HG03354 (cell line): Measurements from ENCODE around the gene AKR1C2.
"Not testable (repeated sequence)": the region's sequence is repeated elsewhere in the genome, so short reads cannot be mapped to it uniquely, and the experiment has no call there.

Experiments used
- ATAC-seq: cut with Tn5 transposase; IDR thresholded peaks from one replicate; pipeline ENCODE4 v1.9.1; 2021; ENCODE audit warnings: mild to moderate bottlenecking; ENCODE audit not compliant: unreplicated experiment, poor library complexity, severe bottlenecking

AKR1C2 gene

DNA sequence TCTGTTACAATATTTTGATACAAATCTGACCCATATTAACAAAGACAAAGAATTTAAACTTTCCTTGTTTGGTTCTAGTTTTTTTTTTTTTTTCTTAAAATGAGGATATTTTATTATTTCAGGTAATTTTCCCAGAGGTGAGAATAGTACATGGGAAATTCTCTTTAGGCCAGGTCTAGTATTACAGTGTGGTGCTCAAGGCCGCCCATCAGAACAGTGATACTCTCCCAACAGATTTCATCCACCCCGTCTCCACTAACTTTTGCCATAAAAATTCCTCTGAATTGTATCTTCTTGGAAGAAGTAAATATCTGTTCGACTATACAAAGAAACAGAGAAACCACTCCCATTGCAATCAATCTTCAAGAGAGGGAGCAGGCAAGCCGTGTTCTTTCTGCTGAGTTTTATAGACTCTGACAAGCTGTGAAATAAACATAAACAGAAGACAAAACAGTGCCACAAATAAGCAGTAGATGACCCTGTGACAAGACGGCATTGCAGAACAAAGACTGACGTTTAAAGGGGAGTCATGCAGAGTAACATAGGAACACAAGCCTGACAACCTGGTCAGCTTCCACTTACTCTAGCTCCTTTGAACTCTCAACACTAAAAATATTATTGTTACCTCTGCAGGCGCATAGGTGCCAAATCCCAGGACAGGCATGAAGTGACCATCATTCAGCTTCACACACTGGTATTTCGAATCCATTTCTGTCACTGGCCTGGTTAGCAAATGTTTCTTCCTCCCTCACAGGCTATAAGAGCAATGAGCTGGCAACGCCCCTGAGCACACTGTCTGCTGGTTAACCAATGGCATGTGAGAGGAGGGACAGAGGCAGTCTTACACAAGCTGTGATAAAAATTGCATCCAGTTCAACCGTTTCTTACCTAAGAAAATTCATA lies at the start of gene AKR1C2:
TSS of gene AKR1C2 (minus strand) at position 731 of the 903 bp plus-strand sequence. CDS start at position 709, 22 bp downstream.
- not testable (repeated sequence) for ATAC-seq

DNA sequence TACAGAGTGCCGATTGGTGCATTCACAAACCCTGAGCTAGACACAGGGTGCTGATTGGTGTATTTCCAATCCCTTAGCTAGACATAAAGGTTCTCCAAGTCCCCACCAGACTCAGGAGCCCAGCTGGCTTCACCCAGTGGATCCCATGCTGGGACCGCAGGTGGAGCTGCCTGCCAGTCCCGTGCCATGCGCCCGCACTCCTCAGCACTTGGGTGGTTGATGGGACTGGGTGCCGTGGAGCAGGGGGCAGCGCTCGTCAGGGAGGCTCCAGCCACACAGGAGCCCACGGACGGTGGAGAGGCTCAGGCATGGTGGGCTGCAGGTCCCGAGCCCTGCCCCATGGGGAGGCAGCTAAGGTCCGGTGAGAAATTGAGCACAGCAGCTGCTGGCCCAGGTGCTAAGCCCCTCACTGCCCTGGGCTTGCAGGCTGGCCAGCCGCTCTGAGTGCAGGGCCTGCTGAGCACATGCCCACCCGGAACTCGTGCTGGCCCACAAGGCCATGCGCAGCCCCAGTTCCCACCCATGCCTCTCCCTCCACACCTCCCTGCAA lies 49.4 kb upstream of the AKR1C2 start:
- not testable (repeated sequence) for ATAC-seq

DNA sequence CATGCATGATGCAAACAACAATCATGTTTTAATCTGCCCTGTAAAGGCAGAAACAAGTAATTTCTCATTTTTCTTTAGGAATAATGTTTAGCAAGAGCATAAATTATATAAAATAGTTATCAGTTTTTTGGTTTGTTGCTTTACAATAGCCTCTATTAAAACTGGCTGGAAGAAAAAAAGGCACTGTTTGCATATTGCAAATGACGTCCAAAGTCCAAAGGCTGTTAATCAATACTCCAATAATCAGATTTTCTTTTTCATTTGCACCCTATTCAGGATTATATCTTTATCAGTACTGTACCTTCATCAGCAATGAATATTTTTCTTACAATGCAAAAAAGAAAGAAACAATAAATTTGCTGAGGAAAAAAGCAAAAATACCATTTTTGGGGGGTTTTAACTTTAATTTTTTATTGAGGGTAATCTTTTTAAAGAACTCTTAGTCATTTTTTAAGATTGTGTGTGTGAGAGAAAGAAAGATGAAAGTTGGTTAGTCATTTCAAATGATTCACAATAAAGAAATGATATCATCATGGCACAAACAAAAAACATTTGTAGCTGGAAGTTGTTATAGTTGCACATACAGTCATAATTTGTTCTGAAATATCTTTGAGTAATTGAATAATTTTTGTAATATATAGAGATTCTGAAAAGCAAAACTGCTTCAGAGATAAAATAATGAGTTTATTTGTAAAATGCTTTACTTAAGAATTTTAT lies 44.4 kb upstream of the AKR1C2 start:
- ATAC-seq = no peak

DNA sequence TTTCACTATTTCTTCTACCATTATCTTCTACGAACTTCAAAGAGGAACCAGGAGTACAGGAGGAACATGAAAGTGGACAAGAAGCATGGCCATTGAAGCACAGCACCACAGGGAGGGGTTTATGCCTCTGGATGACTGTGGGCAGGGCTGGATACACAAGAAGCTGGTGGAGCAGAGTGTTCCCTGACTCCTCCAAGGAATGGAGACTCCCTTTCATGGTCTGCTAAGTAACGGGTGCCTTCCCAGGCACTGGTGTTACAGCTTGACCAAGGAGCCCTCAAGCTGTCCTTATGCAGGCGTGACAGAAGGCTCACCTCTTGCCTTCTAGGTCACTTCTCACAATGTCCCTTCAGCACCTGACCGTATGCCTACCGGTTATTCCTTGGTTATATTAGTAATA lies 43.4 kb upstream of the AKR1C2 start:
- ATAC-seq = not testable (repeated sequence)

DNA sequence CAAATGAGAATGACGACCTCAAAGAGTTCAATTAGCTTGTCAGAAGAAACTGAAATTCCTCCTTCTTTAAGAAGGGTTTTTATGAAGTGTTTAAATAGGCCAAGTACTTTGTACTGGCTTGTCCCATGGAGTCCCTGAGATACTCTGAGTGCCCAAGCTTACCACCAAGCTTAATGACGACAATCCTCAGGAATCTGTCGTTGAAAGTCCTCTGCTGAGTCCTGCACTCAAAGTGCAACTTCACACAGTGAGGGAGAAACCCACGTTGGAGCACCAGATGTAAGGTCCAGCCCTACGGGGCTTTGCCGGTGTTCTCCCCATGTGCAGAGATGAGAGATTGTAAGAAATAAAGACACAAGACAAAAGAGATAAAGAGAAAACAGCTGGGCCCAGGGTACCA lies 42.8 kb upstream of the AKR1C2 start:
- no peak for ATAC-seq

DNA sequence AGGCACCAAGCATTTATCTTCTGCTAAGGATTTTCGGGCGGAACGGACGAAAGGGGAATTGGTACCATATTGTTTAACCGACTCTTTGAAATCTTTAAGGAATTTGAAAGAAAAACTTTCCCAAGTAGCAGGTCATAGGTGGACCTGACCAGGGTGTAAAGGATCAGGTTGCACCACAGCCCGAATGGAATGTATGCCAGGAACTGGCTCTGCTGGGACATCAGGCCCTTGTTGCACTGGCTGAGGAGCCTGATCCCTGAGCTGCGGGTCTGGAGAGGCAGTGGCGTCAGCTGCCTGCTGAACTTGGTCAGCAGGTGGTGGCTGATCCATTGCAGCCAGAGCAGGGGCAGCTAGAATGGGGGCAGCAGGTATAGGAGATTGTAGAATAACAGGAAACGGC lies 41.4 kb upstream of the AKR1C2 start:
- no peak for ATAC-seq

DNA sequence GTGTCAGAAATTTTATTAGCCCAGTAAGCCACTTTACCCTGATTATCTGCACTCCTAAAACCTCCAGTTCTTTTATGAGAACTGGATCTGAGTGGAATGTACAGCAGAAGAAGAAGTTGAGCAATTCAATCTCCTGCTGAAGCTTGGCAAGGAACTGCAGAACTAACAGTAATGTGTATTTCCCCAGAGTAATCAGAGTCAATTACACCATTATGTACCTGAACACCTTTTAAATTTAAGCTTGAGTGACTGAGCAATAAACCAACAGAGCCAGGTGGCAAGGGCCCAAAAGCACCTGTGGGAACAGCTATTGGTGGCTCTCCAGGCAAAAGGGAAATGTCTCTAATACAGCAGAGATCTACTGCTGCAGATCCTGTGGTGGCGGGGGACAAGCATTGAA lies 40.1 kb upstream of the AKR1C2 start:
- ATAC-seq = no peak

DNA sequence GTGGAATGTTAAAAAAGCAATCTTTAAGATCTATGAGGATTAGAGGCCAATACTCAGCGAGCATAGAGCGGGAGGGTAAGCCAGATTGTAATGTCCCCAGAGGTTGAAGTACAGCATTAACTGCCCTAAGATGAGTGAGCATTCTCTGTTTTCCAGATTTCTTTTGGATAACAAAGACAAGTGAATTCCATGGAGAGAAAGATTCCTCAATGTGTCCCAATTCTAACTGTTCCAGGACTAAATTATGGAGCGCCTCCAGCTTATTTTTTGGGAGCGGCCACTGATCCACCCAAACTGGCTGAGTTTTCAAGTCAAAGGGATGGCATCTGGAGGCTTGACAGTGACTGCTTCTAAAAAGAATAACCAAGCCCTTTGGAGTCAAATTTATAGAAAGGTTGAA lies 39.3 kb upstream of the AKR1C2 start:
- no peak for ATAC-seq

DNA sequence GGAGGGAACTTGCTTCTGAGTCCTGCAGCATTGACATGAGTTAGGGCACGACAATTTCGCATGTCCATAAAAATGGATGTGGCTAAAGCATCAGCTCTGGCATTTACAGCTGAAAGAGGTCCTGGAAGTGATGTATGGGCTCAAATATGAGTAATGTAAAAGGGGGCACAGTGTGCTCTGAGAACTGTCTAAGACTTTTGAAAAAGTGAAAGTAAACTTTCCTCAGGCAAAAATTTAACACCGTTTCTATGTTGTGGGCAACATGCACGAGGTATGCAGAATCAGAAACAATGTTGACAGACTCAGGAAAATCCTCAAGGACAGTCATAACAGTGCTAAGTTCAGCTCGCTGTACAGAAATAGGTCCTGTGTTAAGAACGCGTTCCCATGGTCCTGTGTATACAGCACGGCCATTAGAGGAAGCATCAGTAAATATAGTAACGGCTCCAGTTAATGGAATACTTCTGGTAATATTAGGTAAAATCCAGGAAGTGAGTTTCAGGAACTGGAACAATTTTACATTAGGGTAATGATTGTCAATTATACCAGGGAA lies 37.9 kb upstream of the AKR1C2 start:
- no peak for ATAC-seq

DNA sequence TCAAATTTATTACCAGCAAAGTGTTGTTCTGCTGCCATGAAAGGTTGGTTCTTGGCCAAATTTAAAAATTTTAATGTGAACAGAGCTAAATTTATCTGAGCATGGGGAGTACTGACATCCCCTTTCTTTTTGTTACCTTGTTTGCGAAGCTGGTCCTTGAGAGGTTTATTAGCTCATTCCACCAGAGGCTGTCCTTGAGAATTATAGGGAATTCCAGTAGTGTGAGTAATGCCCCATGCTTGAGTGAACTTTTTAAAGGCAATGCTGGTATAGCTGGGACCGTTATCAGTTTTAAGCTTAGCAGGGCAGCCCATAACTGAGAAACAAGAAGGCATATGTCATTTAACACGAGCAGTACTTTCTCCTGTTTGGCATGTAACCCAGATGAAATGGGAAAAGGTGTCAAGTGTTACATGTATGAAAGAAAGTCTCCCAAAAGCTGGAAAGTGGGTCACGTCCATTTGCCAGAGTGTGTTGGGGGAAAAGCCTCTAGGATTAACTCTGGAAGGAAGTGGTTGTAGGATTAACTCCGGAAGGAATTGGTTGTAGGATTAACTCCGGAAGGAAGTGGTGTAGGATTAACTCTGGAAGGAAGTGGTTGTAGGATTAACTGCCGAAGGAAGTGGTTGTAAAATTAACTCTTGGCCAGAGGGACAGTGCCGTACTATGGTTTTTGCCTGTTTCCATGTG lies 37.3 kb upstream of the AKR1C2 start:
- no peak for ATAC-seq

DNA sequence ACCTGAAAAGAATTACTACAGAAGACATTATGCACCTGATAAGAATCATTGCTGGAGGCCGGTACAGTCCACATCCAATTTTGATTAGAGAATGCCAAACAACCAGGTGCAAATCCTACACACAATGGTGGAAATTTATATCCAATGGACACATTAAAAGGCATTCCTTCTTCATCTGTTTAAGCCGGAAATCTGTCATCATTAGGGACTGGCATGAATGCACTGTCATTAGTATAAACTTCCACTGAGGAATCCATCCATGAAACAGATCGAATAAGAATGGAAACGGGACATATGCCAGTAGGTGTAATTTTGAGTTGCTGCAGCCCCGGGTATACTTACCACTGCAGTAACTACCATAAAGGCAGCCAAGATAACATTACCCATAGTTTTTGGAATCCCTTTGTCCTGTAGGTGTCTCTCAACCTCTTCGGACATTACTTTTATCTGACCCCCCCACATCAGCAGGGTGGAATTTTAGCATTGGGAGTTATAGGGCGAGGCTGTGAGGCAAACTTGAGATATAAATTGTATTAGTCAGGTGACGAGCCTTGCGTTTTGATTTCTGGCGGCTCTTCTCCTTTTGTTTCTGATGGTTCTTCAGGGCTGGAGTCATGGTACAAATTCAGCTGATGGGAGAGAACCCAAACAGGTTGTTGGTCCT lies 36.5 kb upstream of the AKR1C2 start:
- ATAC-seq = no peak

DNA sequence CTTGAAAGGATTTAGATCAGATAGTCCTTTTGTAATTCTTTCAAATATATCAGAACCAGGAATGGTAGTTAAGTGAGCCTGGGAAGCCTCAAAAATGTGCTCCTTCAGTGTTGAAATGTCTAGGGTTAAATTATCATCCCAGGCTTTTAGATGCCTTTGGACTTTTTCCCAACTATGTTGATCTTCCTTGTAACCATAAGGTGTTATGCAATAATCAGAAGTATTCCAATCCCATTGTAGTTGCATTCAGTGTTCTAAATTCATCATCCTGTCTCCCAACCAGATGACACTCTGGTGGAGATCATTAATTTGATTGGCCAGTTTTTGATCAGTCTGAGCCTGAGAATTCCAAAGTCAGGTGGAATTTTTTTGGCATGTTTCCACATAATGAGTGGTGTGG lies 35.1 kb upstream of the AKR1C2 start:
- no peak for ATAC-seq

DNA sequence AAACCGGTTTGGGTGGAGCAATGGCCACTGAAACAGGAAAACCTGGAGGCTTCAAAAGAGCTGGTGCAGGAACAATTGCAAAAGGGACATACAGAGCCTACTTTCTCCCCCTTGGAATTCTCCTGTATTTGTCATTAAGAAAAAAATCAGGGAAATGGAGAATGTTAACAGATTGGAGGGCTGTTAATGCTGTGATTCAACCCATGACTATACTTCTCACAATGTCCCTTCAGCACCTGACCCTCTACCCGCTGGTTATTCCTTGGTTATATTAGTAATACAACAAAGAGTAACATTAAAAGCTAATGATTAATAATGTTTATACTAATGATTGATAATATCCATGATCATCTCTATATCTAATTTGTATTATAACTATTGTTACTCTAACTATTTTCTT lies 34.4 kb upstream of the AKR1C2 start:
- no peak for ATAC-seq

DNA sequence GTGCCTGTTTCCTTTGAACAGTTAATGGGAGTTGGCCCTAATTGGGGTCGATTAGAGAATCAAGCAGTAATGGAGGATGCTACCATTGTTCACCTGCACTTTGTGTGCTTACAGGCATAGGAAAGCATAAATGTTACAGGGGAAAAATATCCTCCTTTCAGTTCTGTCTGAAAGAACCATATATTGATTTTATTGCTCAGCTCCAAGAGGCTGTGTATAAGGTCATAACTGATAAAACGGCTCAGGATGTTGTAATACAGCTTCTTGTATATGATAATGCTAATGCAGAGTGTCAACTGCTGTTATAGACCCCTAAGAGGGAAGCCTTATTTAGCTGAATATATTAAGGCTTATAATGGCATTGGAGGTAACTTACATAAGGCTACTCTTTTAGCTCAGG lies 32.9 kb upstream of the AKR1C2 start:
- no peak for ATAC-seq

DNA sequence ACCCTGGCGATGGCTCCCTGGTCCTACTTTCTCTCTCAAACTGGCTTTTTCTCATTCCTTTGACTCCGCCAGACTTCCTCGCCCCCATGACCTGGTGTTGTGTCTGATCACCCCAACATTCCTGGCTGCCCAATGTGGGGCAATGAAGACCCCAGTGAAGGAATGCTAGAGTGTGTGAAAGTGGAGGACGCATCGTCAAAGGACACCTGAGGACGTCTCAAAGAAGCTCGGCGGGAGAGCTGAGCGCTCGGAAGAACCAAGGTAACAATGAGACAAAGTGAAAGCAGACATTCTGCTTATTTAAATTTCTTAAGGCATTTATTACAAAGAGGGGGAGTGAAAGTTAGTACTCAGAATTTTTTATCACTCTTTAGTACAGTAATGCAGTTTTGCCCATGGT lies 31.7 kb upstream of the AKR1C2 start:
- no peak for ATAC-seq

DNA sequence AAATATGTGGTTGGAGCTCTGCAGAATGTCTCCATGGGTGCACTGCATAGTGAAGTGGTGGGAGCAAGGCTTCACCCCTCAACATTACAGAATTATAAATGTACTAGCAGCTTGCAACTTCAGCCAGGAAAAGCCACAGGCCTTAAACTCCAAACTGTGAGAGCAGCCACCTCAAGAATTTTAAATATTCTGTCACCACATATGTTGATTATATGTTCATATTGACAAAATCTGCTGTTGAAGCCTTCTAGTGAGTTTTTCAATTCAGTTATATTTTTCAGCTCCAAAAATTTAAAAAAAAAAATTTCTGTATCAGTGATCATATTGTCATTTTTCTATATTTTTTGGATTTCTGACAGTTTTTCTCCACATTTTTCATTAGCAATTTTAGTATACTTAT lies 30.9 kb upstream of the AKR1C2 start:
- no peak for ATAC-seq

DNA sequence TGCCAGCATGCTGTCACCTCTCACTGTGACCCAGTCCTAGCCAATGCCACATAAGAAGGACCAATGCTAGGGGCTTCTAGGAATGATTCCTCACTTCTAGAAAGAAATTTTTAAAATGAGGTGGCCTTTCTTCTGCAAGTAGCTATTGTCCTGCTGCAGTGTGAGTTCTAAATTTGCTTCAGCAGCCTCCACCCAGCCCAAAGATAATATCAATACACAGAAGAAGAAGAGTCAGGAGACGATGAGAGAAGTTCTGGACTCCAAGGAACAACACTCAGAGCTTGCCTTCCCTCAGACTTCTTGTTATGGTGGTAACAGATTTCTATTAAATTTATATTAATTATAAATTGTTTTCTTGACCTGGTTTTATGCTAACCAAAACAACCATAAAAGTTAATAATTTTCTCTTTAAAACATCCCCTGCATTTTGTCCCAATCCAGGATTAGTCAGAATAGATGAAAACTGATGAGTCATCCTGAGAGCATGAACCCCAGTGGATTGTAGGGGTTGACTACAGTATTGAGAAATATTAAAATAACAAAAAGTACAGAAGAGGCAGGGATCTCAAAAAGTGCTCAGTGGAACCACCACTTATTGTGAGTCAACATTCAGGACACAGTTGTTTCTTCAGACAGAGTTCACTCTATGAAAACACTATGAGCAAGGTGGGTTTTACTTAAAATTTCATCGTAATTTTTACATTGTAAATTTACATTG lies 29.6 kb upstream of the AKR1C2 start:
- no peak for ATAC-seq

DNA sequence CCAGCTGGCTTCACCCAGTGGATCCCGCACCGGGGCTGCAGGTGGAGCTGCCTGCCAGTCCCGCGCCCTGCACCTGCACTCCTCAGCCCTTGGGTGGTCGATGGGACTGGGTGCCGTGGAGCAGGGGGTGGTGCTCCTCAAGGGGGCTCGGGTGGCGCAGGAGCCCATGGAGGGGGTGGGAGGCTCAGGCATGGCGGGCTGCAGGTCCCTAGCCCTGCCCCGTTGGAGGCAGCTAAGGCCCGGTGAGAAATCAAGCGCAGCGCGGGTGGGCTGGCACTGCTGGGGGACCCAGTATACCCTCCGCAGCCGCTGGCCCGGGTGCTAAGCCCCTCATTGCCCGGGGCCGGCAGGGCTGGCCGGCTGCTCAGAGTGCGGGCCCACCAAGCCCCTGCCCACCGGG lies 28.8 kb upstream of the AKR1C2 start:
- not testable (repeated sequence) for ATAC-seq

DNA sequence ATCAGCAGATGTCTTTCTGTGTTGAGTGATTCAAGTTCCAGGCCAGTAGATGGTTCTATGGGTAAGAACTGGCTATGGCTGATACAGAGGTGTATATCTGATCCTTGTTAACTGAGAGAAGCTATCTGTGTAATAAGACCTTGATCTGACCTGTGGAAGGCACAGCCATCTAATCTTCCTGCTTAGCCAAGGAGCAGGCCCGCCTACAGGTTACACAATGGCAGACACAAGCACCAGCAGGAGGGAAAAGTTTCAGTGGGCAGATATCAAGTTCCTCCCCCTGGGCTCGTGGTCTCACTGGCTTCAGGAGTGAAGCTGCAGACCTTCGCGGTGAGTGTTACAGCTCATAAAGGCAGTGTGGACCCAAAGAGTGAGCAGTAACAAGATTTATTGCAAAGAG lies 27.9 kb upstream of the AKR1C2 start:
- ATAC-seq = not testable (repeated sequence)
